ENCODE data around the gene NEK6.
A peak's percentile ranks its signal among the peaks of the same experiment; 100 is the strongest.

The NEK6 gene

GRCh38 chr9:124298646-124299235 is 41.0 kb downstream of the NEK6 start:
- no peak for DNase-seq

DNA sequence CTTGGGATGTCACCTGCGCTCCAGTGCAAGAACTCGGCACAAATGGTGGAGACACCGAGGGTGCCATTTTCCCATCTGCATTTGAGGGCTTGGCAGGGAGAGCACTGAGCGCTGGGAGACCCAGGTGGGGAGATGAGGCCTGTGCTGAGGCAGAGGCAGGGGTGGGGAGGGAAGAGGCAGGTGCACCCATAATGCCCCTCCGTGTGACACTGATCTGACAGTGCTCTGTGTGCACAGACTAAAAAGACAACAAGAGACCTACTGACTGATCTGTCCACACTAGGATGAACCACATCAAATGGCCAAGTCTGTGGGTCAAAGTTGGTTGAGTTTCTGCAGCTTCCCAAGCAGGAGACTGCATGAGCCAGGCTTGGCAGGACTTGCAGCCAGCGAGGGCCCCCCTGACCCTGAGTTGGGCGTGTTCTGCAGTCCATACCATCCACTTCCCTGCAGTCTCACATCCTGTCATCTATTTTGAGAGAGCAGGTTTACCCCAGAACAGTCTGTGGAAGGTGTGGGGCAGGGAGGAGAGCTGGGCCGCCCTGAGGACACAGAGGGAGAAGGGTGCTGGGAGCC is 41.9 kb downstream of the NEK6 start:
- DNase-seq: no peak

DNA sequence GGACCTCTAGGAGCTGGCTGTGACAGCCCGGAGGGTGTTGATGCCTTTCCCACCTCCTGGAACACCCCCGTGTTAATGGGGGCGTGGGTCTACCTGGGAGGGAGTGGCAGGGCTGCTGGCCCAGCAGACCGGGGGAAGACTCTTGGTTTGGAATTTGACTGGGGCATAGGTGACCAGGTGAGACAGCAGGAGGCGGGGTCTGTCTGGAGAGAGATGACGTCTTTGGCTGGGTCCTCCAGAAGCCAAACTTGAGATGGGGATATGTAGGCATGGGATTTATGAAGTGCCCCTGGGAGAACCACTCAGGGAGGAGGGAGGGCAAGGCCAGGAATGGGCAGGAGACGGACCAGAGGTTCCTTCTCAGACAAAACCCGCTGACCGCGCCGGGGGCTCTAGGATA is 42.6 kb downstream of the NEK6 start:
- DNase-seq: no peak

DNA sequence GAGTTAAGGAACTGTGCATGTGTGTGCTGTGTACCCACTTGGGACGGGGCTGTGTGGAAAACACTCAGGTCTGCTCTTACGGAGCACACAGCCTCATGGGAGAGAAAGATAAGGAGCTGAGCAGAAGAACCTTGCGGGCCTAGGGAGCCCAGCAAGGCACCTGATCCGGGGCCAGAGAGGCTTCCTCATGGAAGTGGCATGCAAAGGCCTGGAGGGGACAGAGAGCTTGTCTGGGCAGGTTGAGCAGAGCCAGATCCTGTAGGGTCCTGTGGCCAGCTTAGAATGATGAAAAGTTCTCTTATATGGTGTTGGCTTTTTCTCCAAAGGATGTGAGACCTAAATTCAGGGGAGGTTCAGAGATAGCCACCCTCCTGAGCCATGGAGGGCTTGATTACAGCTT is 45.2 kb downstream of the NEK6 start:
- no peak for DNase-seq

DNA sequence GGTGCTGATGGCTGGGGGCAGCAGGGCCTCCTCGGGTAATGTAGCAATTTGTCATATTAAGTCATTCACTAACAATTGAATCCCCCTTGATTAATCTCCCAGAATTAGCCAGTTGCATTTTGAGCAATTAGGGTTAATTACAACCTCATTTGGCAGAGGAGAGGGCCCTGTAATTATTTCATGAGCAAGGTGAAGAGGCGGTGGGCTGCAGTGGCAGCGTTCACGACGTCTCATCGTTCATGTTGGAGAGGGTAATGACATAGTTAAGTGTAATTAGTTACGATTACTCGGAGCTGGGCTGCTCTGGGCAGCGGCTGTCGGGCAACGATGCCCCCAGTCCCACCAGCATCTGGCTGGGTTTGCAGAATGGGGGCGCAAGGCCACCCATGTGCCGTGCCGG is 46.0 kb downstream of the NEK6 start:
- DNase-seq: no peak

DNA sequence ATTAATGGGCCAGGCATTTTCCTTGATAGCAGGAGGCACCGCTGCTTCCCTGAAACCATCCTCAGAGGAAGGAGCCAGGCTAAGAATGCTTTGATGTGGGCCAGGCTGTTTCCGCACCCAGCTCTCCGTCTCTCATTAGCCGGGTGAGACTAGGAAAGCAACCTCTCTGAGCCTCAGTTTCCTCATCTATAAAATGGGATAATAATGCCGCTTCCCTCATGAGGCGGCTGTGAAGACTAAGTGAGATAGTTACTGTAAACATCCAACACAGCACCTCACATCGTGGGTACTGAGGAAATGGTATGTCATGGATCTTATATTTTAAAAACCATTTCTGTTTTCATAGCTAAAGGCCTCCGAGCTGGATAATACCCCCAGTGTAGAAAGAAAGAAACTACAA is 46.5 kb downstream of the NEK6 start:
- no peak for DNase-seq

GRCh38 chr9:124306098-124306735 is 48.5 kb downstream of the NEK6 start:
- DNase-seq: peak; percentile 45 to 79

GRCh38 chr9:124307379-124308030 is 49.8 kb downstream of the NEK6 start:
- no peak for DNase-seq

DNA sequence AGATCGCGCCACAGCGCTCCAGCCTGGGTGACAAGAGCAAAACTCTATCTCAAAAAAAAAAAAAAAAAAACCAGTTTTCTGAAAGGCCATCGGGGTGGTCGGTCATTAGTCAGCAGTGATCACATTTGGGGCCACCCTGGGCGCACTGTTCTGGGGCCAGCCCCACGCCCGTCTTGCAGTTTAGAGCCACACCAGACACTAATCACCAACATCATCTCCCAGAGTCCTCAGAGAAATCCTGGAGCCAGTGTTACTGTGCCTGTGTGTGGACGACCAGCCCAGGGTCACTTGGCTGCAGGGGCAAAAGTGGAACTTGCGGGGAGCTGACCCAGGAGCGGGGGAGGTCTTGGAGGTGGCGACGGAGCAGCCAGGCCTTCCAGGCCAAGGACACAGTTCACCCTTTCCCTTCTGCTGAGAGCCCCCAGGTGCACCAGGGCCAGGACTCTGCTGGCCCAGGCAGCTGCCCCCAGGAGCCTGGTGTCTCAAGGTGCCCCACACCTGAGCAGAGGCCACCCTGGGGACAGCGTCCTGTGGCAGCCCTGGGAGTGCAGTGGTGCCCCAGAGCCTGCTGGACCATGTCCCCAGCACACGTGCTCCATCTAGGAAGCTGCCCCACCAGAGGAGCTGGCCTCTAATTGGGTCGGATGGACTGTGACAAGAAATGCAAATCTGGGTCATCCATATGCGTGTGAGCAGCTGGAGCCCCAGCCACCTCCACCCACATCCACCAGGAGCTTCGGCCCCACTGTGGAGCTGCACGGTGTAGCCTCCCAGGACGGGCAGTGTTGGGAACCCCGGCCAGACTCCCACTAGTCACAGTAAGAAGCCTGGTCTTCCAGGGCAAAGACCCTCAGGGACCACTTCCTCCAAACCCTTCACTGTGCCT is 51.1 kb downstream of the NEK6 start:
- DNase-seq: no peak

- DNase-seq: peak; percentile 93 to 97
Measured at GRCh38 chr9:124309667-124310084, 51.9 kb downstream of the NEK6 start.

- no peak for DNase-seq
Measured at GRCh38 chr9:124311283-124311682, 53.5 kb downstream of the NEK6 start.

DNA sequence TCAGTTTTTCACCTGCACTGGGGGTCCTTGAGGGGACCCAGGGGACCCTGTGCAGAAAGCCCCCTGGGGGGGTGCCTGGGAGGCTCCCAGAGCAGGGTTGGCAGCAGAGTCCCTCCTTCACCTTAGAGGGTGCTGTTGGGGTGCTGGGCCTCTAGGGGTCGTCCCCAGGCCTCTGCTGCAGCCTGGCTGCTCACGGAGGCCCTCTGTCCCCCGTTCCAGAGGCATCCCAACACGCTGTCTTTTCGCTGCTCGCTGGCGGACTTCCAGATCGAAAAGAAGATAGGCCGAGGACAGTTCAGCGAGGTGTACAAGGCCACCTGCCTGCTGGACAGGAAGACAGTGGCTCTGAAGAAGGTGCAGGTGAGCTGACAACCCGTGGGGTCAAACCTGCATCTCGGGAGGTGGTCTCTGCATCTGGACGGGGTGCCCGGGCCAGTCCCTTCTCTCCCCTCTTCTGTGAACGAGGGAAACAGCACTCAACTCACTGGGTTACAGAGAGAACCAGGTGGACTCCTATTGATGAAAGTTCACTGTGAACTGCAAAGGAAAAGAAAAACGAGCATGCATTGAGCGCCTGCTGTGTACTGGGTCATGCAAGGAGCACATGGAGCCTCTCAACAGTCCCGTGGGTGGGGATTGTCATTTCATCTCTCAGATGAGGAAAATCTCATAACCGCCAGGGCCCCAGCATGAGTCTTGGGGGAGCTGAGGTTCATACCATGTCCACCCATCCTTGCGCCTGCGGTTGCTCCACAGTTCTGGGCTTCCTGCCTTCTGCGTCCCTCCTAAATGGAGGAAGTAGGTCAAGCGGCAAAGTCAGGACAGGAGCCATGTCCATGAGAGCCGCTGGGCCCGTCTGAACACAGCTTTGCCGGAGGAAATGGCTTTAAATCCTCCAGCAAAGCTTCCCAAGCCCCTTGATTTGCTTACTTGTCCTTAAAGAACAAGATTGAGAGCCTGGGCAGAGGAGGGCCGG is 54.8 kb downstream of the NEK6 start:
- DNase-seq: no peak

GRCh38 chr9:124313940-124314339 is 56.2 kb downstream of the NEK6 start:
- DNase-seq: no peak

DNA sequence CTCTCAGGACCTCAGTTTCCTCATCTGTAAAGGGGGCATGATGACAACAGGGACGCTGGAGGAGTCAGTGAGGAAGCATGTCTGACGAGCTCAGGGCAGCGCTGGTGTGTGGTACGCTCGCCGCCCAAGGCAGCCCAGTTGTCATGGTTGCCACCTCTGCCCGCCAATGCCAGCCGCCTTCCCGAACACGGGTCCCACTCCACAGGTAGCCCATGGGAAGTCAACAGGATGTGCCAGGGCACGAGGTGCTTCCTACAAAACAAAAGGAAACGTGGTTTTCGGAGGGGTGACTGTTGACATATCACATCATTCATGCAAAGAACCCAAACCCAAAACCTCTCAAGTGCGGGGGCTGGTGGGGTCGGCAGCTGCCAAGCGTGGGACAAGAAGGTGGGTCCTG is 58.1 kb downstream of the NEK6 start:
- no peak for DNase-seq

DNA sequence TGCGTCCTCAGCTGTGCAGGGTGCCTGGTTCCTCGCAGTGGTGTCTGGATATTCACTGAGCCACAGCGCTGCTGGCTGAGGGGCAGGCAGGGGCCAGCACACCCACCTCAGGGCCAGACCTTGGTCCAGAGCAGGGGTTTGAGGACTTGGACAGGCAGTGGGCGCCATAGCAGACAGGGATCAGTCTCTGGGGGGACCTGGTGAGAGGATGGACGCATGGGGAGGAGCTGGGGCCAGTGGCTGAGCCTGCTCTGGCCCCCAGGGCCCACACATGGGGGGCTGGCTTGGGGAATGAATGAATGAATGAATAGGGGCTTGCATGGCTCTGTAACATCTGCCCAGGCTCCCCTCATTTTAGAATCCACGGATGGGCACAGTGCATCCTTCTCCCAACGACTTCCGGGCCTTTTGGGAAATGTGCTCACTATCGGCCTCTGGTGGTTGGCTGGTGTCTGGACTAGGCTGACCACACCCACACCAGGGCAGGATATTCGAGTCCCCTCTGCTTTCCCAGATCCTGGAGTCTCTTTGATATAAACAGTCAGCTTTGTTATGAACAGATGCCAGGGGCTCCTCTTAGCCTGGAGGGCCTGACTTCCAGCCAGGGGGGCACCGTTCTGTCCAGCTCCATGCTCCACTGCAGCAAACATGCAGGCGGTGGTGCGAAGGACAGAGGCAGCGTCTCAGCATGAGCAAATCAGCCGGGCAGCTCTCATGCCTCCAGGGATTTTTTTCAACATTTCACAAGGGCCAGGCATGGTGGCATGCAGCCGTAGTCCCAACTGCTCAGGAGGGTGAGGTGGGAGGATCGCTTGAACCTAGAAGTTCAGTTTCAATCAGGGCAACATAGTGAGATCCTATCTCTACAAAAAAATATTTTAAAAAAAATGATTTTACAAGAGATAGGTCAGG is 62.6 kb downstream of the NEK6 start:
- DNase-seq: peak; percentile 38 to 62

DNA sequence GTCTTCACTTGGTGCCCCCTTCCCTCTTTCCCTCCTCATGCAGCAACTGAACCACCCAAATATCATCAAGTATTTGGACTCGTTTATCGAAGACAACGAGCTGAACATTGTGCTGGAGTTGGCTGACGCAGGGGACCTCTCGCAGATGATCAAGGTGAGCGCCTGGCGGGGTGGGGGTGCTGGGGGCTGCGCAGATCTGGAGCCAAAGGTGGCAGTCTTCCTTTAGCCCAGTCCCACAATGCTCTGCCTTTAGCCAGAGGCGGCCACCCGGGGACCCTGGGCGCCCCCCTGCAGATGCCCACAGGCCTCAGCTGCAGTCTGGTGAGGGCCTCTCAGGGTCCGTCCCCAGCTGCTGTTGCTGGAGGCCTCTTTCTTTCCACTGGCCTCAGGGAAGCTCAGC is 63.7 kb downstream of the NEK6 start:
- no peak for DNase-seq

- no peak for DNase-seq
Measured at GRCh38 chr9:124321935-124322334, 64.2 kb downstream of the NEK6 start.

DNA sequence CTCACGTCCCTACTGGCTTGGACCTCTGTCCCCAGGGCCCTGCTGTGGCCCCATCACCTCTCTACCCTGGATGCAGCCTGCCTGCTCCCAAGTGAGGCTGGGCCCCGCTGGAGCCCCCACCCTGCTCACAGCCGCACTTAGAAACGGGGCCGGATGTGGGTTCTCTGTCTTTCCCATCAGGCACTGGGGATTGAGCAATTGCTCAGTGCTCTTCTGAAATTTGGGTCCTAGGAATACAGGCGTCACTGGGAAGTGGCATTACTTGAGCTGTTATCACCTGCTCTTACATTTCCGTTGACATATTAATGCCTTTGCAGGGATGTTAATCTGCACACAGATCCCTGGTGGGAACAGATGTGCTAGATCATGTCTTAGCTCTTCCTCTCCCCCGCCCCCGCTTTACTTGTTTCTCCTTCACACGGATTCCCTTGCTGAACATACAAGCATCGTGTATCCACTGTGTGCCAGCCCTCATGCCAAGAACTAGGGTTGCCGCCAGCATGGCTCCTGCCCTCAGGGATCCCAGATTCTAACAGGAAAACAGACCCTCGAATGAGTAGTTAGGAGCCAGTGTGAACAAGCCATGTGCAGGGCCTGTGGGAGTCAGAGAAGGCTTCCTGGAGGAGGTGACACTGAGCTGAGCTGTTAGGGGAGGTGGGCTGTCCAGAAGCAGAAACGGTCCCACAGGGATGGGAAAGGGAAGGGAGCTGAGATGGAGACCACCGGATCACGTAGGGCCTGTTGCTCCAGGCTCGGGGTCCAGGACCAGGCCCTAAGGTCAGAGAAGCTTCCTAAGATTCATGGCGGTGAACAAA is 65.1 kb downstream of the NEK6 start:
- DNase-seq: no peak

DNA sequence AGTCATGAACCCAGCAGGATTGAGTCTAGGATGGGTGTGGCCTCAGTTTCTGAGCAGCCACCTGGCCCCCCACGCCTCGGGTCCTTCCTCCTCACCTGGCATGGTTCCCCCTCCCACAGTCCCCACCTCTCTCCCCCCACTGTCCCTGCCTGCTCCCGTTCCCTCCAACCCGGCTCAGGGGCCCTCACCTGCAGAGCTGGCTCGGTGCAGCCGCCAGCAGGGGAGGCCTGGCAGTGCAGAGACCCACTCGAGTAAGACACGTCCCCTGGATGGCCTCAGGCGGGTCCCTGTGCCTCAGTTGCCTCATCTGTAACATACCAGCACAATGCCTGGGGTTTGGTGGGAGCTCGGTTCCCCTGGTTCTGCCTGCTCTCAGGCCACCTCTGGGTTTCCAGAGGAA is 66.2 kb downstream of the NEK6 start:
- DNase-seq: no peak

DNA sequence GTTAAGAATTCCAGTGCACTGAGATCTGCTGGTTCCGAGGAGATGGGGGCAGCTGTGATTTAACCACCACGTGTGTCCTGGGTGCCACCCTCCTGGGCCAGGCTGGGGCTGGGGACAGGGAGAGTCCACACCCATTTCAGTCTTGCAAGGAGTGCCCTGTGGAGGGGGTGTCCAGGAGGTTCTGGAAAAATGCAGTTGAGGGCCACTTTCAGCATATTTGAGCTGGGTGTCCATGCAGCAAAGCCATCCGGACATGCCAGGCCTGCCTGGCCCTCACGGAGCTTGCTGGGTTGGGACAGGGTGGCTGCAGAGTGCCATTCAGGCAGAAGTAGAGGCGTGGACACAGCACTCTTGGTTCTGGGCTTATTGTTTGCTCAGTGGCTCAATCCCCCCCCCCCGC is 68.1 kb downstream of the NEK6 start:
- DNase-seq: no peak
